ENCODE data around the gene CASP4. TPM values are rescaled to one million over a fixed set of nuclear protein-coding genes. Genes with fewer than 3 reads are reported as not detected.

CASP4 gene
- total RNA-seq = 10 to 100 TPM in 8 of 10 donors, 1 to 10 TPM in 2; 6.6 to 42.7 (median 11.8) TPM
- polyA plus RNA-seq = 10 to 100 TPM; 19.0 to 19.3 TPM
- long read RNA-seq, donor 1, partial matches to known transcripts = 3 of 7 reads
- long read RNA-seq, donor 1, other reads (novel, unspliced or antisense) = 1 of 7 reads
- long read RNA-seq, donor 2, partial matches to known transcripts = 0 of 5 reads
- long read RNA-seq, donor 2, other reads (novel, unspliced or antisense) = 1 of 5 reads
- long read RNA-seq, donor 3, transcript CASP4-203 (9 exons, 2,158 nt) = major isoform, 15 of 21 reads
- long read RNA-seq, donor 3, partial matches to known transcripts = 1 of 21 reads
- long read RNA-seq, donor 3, other reads (novel, unspliced or antisense) = 5 of 21 reads

DNA sequence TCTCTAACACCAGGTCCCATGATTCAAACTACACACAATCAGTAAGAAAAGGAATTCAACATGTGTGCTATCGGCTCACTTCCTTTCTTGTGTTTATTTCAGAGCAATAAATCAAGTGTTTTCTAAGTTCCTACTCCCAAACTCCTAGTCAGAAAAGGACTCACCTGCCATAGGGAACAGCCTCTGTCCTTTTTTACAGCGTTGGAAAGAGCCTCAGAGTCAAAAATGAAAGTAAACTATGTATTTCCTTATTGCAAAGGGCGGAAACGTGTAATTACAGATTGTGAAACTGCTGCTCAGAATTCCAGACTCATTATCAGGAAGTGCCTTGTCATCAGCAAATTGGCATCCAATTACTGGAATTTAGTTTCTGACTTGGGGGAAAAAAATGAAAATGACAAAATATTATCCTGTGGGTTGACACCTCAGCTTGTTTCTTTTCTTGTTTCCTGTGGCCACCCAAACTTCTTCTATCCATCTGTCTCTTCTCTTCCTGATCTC, at the start of gene CASP4:
Gene CASP4, minus strand, starts transcription at position 220 of the 501 bp plus-strand sequence. Its CDS starts 49 bp downstream, at position 171.
- Histone ChIP-seq H3K36me3 (peaks cover 0 to 14% (median 0%) of the 10 kb centered on the region in 9 donors), H3K27ac (peak within 1 kb of the TSS; percentile 72 to 97 (median 89)), H3K4me3 (peak within 1 kb of the TSS; percentile 26 to 63 (median 56)), H3K4me1 (peaks cover 0 to 40% (median 22%) of the 10 kb centered on the region in 9 donors), H3K27me3 (no peaks in the 10 kb centered on the region), H3K9me3 (peaks cover 0 to 29% (median 8%) of the 10 kb centered on the region in 11 donors)
- WGBS, 2 donors = 21 to 31% methylated on average over 4 of the region's 4 CpGs
- ATAC-seq (peak; percentile 71 to 96 (median 91)), DNase-seq (peak in 1 of 2 donors; percentile 49)
- TF ChIP-seq CTCF (IDR thresholded peaks at IDR 0.05) = no peak
- intact Hi-C loops (cut with DNase I) = loop anchor here in 3 of 10 donors (5.0 to 10.0 kb wide), 3 partner anchors 64 to 76 kb away; partner anchors contain the start of gene CASP1 (in 1 of the 3)

GRCh38 chr11:105007463-105007862, 39.1 kb upstream of the CASP4 start:
- Histone ChIP-seq H3K27me3 (no peaks in the 10 kb centered on the region), H3K9me3 (no peaks in the 10 kb centered on the region), H3K4me1 (no peaks in the 10 kb centered on the region), H3K27ac (no peak overlapping the region), H3K4me3 (no peak overlapping the region), H3K36me3 (no peaks in the 10 kb centered on the region)
- ATAC-seq (no peak), DNase-seq (no peak)
- TF ChIP-seq CTCF (IDR thresholded peaks at IDR 0.05) = no peak
- intact Hi-C loops (cut with DNase I) = no loop called here

DNA sequence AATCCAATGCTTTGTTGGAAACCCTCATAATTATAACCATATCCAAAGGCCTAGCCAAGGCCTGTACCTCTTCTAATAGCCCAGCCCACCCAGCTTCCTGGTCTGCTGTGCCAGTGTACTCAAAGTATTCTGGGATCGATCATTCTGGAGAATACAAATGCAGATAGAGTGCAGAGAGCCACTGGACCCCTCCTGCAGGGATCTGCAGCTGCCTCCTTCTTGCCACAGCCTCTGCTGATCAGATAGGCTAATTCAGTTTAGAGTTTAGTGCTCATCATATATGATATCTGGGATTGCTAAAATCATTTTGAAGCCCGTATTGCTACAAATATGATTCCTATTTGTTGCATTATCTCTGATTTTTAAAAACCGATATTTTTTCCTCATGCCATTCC, 37.1 kb upstream of the CASP4 start:
- H3K9me3 ChIP-seq = no peaks in the 10 kb centered on the region
- no peak overlapping the region for H3K27ac ChIP-seq
- no peak overlapping the region for H3K4me3 ChIP-seq
- ATAC-seq (no peak), DNase-seq (no peak)
- no peaks in the 10 kb centered on the region for H3K4me1 ChIP-seq
- intact Hi-C loops (cut with DNase I) = no loop called here
- WGBS, 2 donors = 85 to 86% methylated on average over 3 of the region's 3 CpGs
- H3K36me3 ChIP-seq = no peaks in the 10 kb centered on the region
- H3K27me3 ChIP-seq = no peaks in the 10 kb centered on the region
- TF ChIP-seq CTCF (IDR thresholded peaks at IDR 0.05) = no peak

GRCh38 chr11:105004021-105004420, 35.6 kb upstream of the CASP4 start:
- Histone ChIP-seq H3K4me1 (no peaks in the 10 kb centered on the region), H3K4me3 (no peak overlapping the region), H3K36me3 (no peaks in the 10 kb centered on the region), H3K9me3 (no peaks in the 10 kb centered on the region), H3K27ac (no peak overlapping the region), H3K27me3 (no peaks in the 10 kb centered on the region)
- 61 to 64% methylated on average over 3 of the region's 3 CpGs for WGBS, 2 donors
- intact Hi-C loops (cut with DNase I) = no loop called here
- no peak for DNase-seq
- no peak for ATAC-seq
- TF ChIP-seq CTCF (IDR thresholded peaks at IDR 0.05) = no peak

Measured in heart right ventricle (tissue), 16 donors.